KOPT-K1 (cell line): ENCODE results near the gene ANKLE1.
"Not testable (repeated sequence)": the region's sequence is repeated elsewhere in the genome, so short reads cannot be mapped to it uniquely, and the experiment has no call there.

Source experiments
- H3K27ac ChIP-seq: fragments of 200-600 bp; sonication (generic); 2 replicates; pipeline ENCODE4 v1.5.1; 2016; ENCODE audit warnings: antibody characterized with exemption, mild to moderate bottlenecking, low read depth, low read length; ENCODE audit not compliant: poor library complexity, severe bottlenecking
- H3K36me3 ChIP-seq: fragments of 200-600 bp; sonication (generic); 2 replicates; pipeline ENCODE4 v1.5.1; 2017; ENCODE audit warnings: antibody characterized with exemption, mild to moderate bottlenecking, low read length, moderate library complexity; ENCODE audit not compliant: insufficient read depth
- H3K9me3 ChIP-seq: fragments of 200-600 bp; sonication (generic); 2 replicates; pipeline ENCODE4 v1.5.1; 2017; ENCODE audit warnings: antibody characterized with exemption, low read length, mild to moderate bottlenecking; ENCODE audit not compliant: insufficient read depth, poor library complexity, severe bottlenecking

Gene ANKLE1

GRCh38 chr19:17289489-17289888, 7.8 kb downstream of the ANKLE1 start:
- H3K27ac ChIP-seq, result no peak overlapping the region
- no peaks in the 10 kb centered on the region for H3K9me3 ChIP-seq
- H3K36me3 ChIP-seq, result peaks cover 25% of the 10 kb centered on the region

- no peaks in the 10 kb centered on the region for H3K9me3 ChIP-seq
- H3K36me3 ChIP-seq, result no peaks in the 10 kb centered on the region
- peak overlapping the region; percentile 47 for H3K27ac ChIP-seq
These were observed 10.8 kb downstream of the ANKLE1 start for GRCh38 chr19:17292301-17293074.

- H3K36me3 ChIP-seq, result peaks cover 7% of the 10 kb centered on the region
- no peak overlapping the region for H3K27ac ChIP-seq
- H3K9me3 ChIP-seq, result peaks cover 11% of the 10 kb centered on the region
These were observed 11.9 kb downstream of the ANKLE1 start for GRCh38 chr19:17293605-17294004.

- peaks cover 10% of the 10 kb centered on the region for H3K36me3 ChIP-seq
- H3K27ac ChIP-seq, result no peak overlapping the region
- peaks cover 12% of the 10 kb centered on the region for H3K9me3 ChIP-seq
These were observed 12.6 kb downstream of the ANKLE1 start for GRCh38 chr19:17294051-17294891.

GRCh38 chr19:17295551-17295950, 13.8 kb downstream of the ANKLE1 start:
- Histone ChIP-seq H3K36me3 (peaks cover 10% of the 10 kb centered on the region), H3K9me3 (peaks cover 12% of the 10 kb centered on the region)
- H3K27ac ChIP-seq, result not testable (repeated sequence)

GRCh38 chr19:17296273-17296672, 14.6 kb downstream of the ANKLE1 start:
- Histone ChIP-seq H3K27ac (no peak overlapping the region), H3K9me3 (peaks cover 12% of the 10 kb centered on the region), H3K36me3 (peaks cover 14% of the 10 kb centered on the region)

GRCh38 chr19:17296976-17297375, 15.3 kb downstream of the ANKLE1 start:
- no peak overlapping the region for H3K27ac ChIP-seq
- peaks cover 14% of the 10 kb centered on the region for H3K36me3 ChIP-seq
- H3K9me3 ChIP-seq, result peaks cover 12% of the 10 kb centered on the region

- peaks cover 12% of the 10 kb centered on the region for H3K9me3 ChIP-seq
- peaks cover 14% of the 10 kb centered on the region for H3K36me3 ChIP-seq
These were observed 19.4 kb downstream of the ANKLE1 start for GRCh38 chr19:17300992-17301619.

GRCh38 chr19:17302391-17303166, 20.9 kb downstream of the ANKLE1 start:
- Histone ChIP-seq H3K9me3 (peaks cover 11% of the 10 kb centered on the region), H3K36me3 (peaks cover 14% of the 10 kb centered on the region), H3K27ac (peak overlapping the region; percentile 49)

More at GRCh38 chr19:17300992-17301619, 19.4 kb downstream of the ANKLE1 start:
- no peak overlapping the region for H3K27ac ChIP-seq

GRCh38 chr19:17303167-17303939, 21.7 kb downstream of the ANKLE1 start, which contains the start of gene ABHD8:
TSS of gene ABHD8 (minus strand) at chr19:17303425. CDS start at chr19:17301616, 1,809 bp downstream.
- peaks cover 10% of the 10 kb centered on the region for H3K36me3 ChIP-seq
- peak within 1 kb of the TSS; percentile 49 for H3K27ac ChIP-seq
- peaks cover 4% of the 10 kb centered on the region for H3K9me3 ChIP-seq

- Histone ChIP-seq H3K9me3 (no peaks in the 10 kb centered on the region), H3K27ac (no peak overlapping the region), H3K36me3 (peaks cover 4% of the 10 kb centered on the region; the same call in 1 of the 2 replicates)
These were observed 22.2 kb downstream of the ANKLE1 start for GRCh38 chr19:17303940-17304267.

- Histone ChIP-seq H3K27ac (peak overlapping the region; percentile 93), H3K36me3 (peaks cover 4% of the 10 kb centered on the region; the same call in 1 of the 2 replicates)
These were observed 22.9 kb downstream of the ANKLE1 start for GRCh38 chr19:17304386-17305215.

GRCh38 chr19:17305216-17305516, 23.5 kb downstream of the ANKLE1 start:
- Histone ChIP-seq H3K36me3 (peaks cover 4% of the 10 kb centered on the region; the same call in 1 of the 2 replicates), H3K27ac (peak overlapping the region; percentile 93), H3K9me3 (no peaks in the 10 kb centered on the region)

More at GRCh38 chr19:17304386-17305215, 22.9 kb downstream of the ANKLE1 start:
- no peaks in the 10 kb centered on the region for H3K9me3 ChIP-seq
